GM13977 (cell line): ENCODE measurements around the gene AQP6.

Source experiments
- DNase-seq: peaks from one replicate; pipeline ENCODE4 v3.0.0; 2012; ENCODE audit warnings: low spot score
- CTCF ChIP-seq: IDR thresholded peaks from 2 replicates; pipeline ENCODE4 v1.5.1; 2012; ENCODE audit warnings: mild to moderate bottlenecking, control low read depth; ENCODE audit not compliant: insufficient read depth; ENCODE audit errors: extremely low read depth, missing control alignments
- in situ Hi-C: fragments of 300-500 bp; cut with MboI; formaldehyde crosslinking; loops from one replicate; pipeline ENCODE4 v1.12.0; 2022; ENCODE audit warnings: low sequenced_read_pairs, low pct_unique_long_range_greater_than_20kb, mixed read lengths, inconsistent platforms; ENCODE audit not compliant: unreplicated experiment

The AQP6 gene

GRCh38 chr12:49990273-49990672, 17.5 kb downstream of the AQP6 start:
- in situ Hi-C loops: no loop called here
- no peak for DNase-seq
- no peak for TF ChIP-seq CTCF

GRCh38 chr12:49998453-49998852, 25.7 kb downstream of the AQP6 start:
- no peak for DNase-seq
- TF ChIP-seq CTCF: no peak
- in situ Hi-C loops: no loop called here

GRCh38 chr12:50003595-50003994, 30.8 kb downstream of the AQP6 start:
- TF ChIP-seq CTCF: no peak
- no peak for DNase-seq
- in situ Hi-C loops: no loop called here

GRCh38 chr12:50004696-50005095, 31.9 kb downstream of the AQP6 start:
- in situ Hi-C loops: no loop called here
- DNase-seq: no peak
- TF ChIP-seq CTCF: no peak

GRCh38 chr12:50005175-50005574, 32.4 kb downstream of the AQP6 start:
- DNase-seq: no peak
- TF ChIP-seq CTCF: no peak
- in situ Hi-C loops: no loop called here

- DNase-seq: no peak
- TF ChIP-seq CTCF: no peak
- in situ Hi-C loops: no loop called here
These were observed 33.5 kb downstream of the AQP6 start for GRCh38 chr12:50006280-50006679.
